ENCODE measurements around the gene DCXR.
A peak's percentile ranks its signal among the peaks of the same experiment; 100 is the strongest.

The DCXR gene

GRCh38 chr17:82072827-82073226 lies 35.3 kb upstream of the DCXR start:
- DNase-seq = no peak

DNA sequence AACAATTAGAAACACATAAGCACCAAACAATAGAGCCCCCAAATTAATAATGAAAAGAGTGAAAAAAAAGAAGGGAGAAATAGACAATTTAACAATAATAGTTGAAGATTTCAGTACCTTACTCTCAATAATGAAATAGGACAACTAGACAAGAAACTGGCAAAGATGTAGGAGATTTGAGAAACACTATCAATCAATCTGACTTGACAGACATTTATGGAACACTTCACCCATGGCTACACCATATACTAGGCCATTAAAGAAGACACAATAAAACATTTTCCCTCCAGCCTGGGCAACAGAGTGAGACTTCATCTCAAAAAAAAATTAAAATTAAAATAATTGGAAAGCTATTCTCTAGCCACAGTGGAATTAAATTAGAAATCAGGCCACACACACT lies 33.1 kb upstream of the DCXR start:
- no peak for DNase-seq

DNA sequence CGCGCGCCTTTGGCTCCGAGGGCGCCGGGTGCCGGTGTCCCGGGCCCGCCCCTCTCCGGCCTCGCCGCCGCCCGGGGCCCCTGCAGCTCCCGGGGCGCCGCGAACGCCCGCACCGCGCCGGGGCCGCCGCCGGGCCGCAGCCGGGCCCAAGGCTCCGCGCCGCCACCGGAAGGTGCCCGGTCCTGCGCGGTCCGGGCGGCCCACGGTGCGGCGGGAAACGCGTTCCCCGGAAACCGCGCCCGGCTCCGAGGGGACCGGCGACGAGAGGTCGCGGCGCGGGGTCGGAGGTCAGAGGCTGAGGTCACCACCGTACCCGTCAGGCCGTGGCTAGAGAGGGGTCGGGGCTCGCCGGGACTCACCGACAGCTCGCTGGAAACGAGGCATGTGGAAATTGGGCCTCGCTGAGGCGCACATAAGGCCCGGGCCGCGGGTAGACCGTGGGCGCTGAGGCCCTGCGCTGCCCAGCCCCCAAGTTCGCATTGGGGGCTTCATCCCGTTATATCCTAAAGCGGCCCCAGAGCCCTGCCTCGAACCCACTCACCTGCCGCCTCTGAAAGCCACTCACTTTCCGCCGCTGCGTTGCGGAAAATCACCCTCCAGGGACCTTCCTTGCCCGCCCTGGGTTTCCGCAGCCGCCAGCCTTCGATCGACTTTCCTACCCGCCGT lies 28.3 kb upstream of the DCXR start, which contains the start of gene DUS1L:
TSS of gene DUS1L (minus strand) at position 167 of the 666 bp plus-strand sequence. CDS start 745 bp downstream, outside the sequence.
- peak; percentile 93 for DNase-seq

GRCh38 chr17:82065193-82065637 lies 27.7 kb upstream of the DCXR start:
- DNase-seq = no peak

- no peak for DNase-seq
Observed at GRCh38 chr17:82064433-82065192, 27.1 kb upstream of the DCXR start.

- DNase-seq = no peak
Observed at GRCh38 chr17:82063424-82064415, 26.2 kb upstream of the DCXR start.

DNA sequence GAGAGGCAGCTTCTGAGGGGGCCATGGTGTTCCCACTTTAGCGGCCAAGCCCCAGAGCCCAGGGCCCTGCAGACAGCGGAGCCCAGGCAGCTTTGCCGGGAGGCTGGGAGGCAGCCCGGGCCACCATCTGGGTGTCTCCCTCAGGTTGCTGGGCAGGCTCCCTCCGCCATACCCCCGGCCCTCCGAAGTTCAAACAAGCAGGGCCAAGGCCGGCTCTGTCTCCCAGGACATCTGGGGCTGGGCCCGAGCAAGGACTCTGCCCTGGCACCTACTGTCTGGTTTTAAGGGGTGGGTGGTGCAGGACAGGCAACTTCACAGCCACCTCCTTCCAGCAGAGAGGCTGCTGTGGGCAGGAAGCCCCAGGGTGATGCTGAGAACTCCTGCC lies 25.5 kb upstream of the DCXR start:
- DNase-seq = no peak

- DNase-seq = no peak
Observed at GRCh38 chr17:82062076-82062983, 24.8 kb upstream of the DCXR start.

GRCh38 chr17:82061047-82061925 lies 23.8 kb upstream of the DCXR start:
- DNase-seq = no peak

DNA sequence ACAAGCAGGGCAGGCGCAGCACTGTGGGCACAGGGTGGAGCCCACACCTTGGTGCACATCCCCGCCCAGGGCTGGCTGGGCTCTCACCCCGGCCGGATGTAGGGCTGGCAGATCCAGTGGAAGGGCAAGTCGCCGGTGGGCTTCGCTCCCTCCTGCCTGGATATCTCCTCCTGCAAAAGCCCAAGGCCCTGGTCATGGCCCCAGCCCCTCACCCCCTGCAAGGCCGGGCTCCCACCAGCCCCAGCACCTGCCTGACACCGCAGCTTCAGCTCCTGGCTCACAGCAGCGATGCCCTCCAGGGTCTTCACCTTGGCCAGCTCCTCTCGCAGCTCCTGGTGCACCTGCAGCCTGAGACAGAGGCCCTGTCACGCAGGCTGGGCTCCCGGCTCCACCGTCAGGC lies 23.1 kb upstream of the DCXR start:
- DNase-seq = no peak

DNA sequence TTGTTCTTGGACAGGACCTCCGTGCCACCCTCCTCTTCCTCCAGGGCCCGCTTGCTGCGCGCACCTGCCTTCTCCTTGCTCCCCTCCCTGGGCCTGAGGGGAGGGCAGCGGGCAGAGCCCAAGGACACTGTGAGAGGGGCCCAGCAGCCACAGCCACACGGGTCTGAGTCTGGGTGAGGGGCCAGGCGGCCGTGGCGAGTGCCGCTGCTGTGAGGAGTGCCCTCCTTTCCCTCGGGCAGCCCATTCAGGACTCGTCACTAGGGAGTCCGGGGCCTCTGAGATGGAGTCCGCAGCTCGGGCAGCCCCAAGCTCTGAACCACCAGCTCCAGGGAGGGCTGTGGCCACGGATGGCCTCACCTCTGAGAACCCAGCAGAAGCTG lies 22.5 kb upstream of the DCXR start:
- DNase-seq = no peak

DNA sequence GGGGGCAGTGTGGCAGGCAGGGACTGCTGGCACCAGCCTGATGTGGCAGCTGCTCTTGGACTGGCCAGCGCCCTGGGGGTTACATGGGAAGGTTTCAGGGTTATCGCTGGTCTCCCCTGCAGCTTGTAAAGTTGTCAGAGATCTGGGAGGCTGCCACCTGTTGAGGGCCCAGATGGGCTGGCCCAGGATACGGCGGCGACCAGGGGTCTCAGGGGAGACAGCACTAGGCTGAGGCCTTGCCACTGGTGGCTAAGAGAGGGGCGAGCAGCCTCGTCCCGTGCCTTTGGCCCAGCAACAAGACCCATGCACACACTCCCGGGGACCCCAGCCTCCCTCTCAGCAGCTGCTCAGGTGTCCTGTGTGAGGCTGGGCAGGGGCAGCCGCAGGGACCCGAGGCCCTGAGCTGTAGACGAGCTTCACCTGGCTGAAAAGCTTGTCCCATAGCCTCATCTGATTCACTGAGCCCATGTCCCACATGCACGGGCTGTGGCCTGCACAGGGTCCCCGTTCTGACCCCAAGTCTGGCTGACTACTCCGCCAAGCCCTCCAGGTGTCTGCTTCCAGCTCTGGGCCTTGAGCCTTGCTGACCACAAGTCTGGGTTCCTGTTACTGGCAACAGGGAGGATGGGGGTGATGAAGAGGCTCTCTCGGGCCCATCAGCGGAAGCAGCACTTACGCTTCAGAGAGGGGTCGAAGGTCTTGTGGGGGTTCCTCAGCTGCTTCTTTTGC lies 21.9 kb upstream of the DCXR start:
- DNase-seq = no peak

DNA sequence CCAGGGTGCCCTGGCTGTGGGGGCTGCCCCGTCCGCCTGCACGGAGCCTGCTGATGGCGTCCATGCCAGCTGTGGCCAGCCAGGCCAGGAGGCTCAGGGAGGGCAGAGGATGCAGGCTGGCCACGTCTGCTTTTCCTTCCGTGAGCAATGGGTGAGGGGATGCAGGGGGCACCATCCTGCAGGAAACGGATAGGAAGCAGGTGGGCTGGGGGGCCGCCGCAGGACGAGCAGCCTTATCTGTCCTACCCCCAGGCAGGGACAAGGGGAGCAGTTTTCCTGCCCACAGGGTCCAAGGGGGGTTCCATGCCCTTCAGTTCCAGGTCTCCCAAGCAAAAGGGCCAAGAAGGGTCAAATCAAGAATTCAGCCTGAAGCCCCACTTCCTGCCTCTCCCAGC lies 21.4 kb upstream of the DCXR start:
- DNase-seq = no peak

- DNase-seq = no peak
Observed at GRCh38 chr17:82058230-82058854, 20.8 kb upstream of the DCXR start.

GRCh38 chr17:82056729-82057621 lies 19.5 kb upstream of the DCXR start:
- DNase-seq = no peak

- DNase-seq = no peak
Observed at GRCh38 chr17:82055965-82056728, 18.6 kb upstream of the DCXR start.

DNA sequence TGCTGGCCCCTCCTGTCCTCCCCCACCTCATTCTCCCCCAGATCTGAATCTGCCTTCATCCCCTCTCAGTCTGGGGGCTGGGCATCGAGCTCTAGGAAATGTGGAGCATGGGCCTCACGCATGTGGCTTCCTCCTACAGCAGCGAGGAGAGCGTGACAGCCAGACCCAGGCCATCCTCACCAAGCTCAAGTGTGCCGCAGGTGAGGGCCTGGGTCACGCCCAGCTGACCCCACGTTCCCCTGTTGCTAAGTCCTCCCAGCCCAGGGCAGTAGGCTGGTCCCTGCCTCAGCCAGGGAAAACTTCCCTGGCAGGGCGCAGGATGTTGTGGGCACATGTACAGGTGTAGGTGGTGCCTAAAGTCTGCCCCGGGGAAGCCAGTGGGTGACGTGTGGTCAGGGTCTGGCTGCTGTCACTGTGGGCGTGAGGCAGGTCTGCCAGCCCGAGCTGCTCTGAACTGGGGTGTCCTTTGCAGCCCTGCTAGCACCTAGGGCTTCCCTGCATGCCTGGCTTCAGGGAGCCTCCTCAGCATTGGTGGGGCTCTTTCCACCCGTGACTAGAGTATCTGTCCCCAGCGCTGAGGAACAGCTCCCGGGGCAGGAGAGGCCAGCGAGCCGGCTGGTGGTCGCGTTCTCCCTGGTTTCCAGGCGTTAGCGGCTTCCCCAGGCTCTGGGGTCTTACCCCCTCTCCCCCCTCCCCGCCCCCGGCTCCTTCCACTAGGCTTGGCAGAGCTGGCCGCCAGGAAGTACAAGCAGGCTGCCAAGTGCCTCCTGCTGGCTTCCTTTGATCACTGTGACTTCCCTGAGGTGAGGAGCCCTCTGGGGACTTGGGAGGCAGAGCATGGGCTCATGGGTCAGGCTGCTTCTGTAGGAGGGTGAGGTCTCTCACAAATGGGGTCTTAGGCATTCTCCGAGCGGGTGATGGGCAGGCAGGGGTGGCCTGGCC lies 17.8 kb upstream of the DCXR start:
- DNase-seq = no peak
